HS-5 (cell line): ENCODE measurements around the gene EVI5.
A peak's percentile ranks its signal among the peaks of the same experiment; 100 is the strongest.

Source experiments
- DNase-seq: peaks from one replicate; pipeline ENCODE4 v3.0.0-alpha.2; 2012; ENCODE audit warnings: low read depth

The EVI5 gene

DNA sequence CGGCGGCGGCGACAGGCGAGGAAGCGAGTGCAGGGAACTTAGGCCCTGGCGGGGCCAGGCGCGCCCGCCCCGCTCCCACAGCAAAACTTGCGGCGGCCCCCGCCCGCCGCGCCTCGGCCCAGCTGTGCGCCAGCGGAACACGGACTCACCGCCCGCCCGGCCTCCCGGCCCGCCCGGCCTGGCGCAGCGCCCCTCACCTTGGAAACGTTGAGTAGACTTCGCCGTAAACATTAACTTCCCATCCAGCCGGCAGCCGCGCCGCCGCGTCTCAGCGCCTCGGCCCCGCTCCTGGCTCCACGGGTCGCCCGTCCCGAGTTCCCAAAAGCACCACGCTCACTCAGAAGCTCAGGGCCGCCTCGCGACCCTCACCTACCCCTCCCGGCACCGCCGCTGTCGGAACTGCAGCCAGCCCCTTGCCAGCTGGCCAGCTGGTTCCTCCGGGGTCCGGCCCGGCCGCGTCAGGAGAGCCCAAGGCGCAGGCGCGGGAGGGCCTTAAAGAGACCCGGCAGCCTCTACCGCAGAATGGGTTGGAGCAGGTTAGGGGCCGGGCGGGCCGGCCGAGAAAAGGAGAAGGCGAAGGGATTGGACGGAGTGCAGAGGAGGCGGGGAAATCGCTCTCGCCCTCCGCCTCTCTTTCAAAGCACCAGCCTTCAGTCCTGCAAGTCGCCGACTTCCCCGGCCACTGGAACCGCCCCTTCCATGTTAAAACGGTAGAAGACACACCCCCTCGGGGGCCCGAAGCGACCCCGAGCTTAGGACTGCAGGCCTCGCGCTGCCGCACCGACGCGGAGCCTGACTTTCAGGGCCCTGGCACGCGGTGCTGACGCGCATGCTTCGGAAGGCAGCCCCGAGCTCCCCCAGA lies at the start of gene EVI5:
TSS of gene EVI5 (minus strand) at position 470 of the 862 bp plus-strand sequence. CDS start 48,562 bp downstream, outside the sequence.
- peak; percentile 85 for DNase-seq

DNA sequence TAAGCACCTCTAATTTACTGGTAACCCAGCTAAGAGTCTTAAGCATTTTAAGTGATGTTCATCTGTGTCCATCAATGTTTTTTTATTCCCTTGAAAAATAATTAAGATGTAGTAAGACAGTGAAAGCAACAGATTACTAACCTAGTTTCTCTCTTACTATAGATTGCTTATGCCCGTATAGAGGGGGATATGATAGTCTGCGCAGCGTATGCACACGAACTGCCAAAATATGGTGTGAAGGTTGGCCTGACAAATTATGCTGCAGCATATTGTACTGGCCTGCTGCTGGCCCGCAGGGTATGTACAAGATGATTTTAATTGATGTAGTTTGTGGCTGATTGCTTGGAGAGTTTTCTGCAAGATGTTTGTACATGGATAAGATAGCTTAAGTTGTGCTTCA lies 49.7 kb upstream of the EVI5 start:
- DNase-seq = no peak

DNA sequence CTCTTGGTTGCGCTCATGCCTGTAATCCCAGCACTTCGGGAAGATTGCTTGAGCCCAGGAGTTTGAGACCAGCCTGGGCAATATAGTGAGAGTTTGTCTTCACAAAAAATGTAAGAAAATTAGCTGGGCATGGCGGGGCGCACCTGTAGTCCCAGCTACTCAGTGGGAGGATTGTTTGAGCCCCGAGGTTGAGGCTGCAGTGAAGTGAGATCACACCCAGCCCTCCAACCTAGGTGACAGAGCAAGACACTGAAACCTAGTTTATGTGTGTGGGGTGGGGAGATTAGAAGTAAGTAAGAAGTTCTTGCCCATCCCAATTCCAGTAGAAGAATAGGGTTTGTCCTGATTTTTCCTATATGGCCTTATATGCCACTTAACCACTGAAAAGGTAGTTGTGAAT lies 48.9 kb upstream of the EVI5 start:
- DNase-seq = no peak

DNA sequence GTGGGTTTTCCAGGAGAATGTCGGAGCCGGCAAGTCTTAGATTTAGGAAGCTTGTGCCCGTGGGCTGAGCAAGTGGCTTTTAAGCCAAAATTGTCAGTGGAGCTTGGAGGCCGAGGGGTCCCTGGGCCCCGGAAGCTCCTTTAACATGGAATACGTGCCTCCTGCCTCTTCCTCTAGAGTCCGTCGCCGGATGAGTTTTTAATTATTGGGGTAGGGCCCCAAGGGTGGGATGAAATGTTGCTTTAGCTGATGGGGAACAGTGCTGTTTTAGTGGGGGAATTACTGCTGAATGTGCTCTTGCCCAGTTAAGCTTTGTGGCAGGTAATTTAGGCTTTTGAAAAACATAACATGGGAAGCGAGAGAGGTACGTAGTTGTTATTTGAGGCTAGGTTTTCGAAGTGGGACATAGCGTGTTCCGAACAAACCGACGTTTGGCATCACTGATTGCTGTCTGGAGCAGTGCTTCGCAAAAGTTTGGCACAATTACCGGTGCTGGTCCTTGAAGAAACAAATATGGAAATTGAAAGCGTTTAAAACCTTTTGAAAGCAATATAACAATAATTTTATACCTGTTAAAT lies 47.7 kb upstream of the EVI5 start:
- DNase-seq = no peak

DNA sequence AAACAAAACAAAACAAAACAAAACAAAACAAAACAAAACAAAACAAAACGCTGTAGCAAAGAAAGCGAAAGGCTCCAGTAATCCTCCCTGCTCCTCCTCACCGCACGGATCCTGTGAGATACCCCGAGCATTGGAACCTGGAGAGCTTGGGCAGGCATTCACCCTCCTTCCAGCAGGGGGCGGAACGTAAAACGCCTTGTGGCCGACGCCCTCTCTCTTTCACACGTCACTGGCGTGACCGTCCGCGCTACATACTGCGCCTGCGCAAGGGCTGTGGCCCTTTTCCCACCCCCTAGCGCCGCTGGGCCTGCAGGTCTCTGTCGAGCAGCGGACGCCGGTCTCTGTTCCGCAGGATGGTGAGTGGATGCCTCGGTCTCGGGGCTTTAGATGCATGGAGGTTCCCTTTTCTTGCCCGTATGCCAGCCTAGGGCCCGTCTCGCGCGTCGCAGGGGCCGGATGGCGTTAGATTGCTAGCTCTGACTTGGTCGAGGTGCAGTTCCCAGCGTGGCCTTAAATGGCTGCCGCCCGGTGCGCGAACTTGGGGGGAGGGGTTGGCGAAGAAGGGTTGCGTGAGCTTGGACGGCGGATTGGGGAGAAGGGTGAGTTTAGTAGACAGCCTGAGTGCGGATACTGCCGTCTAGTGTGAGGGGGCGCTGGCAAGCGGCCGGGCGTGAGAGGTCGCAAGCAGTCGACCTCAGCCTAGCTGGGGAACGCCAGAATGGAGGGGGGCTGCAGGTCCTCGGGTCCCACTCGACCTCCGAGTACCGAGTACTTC lies 47.0 kb upstream of the EVI5 start, which contains the start of gene RPL5:
TSS of gene RPL5 (plus strand) at position 279 of the 775 bp plus-strand sequence. CDS start at position 354, 75 bp downstream.
- peak; percentile 95 for DNase-seq

DNA sequence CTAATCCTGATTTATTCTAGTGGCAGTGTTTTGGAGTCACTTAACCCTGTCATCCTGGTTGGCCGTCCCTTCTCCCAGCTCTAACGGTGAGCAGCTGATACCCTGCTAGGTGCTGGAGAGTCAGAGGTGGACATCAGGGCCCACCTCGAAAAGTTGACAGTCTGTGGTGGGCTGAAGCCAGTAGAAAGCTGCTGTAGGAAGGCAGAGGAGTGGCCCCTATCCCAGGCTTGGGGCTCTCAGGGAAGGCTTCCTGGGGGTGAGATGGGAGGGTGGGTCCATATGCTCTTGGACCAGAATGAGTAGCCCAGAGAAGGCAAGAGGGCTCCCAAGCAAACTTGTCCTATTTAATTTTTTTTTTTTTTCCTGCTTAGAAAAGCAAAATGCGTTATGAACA lies 46.5 kb upstream of the EVI5 start:
- no peak for DNase-seq

DNA sequence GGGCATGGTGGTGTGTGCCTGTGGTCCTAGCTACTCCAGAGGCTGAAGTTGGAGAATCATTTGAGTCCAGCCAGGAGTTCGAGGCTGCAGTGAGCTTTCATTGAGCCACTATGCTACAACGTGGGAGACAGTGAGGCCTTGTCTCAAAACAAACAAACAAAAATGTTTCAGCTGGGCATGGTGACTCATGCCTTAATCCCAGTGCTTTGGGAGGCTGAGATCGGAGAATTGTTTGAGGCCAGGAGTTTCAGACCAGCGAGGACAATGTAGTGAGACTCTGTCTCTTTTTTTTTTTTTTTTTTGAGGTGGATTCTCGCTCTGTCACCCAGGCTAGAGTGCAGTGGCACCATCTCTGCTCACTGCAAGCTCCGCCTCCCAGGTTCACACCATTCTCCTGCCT lies 41.9 kb upstream of the EVI5 start:
- DNase-seq = no peak

DNA sequence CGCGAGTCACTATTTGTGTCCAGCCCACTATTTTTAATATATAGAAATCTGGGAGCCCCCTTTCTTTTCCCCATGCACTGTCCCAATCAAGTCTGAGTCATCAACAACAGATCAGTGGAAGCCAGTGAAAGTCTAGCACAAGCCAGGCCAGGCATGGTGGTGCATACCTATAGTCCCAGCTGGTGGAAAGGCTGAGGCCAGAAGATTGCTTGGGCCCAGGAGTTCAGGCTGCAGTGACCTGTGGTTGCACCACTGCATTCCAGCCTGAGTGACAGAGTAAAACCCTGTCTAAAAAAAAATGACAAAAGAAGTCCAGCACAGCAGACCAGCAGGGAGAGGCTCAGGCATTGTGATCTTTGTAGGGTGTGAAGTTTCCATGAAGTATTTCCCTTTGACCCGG lies 38.0 kb upstream of the EVI5 start:
- DNase-seq = no peak

DNA sequence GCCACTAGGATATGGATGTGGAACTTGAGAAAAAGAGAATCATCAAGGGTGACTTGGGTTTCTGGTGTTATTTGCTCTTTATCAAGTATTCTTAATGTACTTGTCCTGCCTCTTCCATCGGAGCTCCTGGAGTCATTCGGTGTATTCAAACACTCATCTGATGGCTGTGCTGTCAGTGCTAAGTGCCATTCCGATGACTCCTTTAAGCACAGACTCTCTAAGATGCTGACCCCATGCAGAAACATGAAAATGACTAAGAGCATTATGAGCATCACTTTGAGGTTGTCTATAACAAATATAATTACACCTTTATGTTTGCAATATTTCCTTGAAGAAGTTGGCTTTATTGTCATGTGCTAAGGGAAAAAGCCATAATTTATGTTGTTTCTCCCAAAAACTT lies 35.6 kb upstream of the EVI5 start:
- no peak for DNase-seq

DNA sequence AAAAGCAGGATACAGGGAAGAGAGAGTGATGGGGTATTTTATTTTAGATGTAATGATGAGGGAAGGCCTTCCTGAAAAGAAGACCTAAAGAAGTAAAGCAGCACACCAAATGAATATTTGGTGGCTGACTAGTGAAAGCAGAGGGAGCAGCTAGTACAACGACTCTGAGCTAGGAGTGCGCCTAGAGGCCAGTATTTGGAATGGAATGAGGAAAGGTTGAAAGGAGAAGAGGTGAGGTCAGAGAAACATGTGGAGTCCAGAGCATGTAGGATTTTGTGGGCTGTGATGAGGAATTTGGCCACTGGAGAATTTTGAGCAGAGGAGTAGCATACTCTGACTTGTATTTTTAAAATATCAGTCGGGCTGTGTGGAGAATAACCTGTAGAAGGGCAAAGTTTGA lies 35.1 kb upstream of the EVI5 start:
- DNase-seq = no peak

DNA sequence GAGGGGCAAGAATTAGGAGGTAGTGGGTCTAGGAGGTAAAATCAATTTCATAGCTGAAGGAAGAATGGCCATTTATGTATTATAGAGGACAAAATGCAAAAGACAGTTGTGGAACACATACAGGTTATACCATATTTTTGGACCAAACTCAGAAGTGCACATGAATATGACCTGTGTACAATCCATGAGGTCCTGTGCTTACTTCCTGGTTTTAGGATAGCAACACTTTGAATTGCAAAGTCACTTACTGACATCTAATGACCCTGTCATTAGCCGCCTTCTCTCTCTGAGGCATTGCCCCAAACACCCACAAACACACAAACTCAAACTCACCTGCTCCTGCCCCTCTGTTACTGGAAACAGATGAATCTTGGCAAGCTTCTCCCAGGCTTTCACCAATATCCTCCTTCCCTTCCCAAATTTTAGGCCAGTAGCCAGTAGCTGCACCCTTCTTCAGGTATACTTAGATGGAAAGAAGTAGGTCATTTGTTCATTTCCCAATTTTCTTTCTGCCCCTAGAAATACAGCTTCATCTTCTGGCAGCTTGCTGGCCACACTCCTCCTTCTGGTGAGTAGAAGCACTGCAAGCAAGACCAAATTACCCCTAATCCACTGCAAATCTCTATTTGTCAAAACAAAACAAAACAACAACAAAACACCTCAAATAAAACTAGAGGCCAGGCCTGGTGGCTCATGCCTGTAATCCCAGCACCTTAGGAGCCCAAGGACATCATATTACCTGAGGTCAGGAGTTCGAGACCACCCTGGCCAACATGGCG lies 33.3 kb upstream of the EVI5 start:
- no peak for DNase-seq

DNA sequence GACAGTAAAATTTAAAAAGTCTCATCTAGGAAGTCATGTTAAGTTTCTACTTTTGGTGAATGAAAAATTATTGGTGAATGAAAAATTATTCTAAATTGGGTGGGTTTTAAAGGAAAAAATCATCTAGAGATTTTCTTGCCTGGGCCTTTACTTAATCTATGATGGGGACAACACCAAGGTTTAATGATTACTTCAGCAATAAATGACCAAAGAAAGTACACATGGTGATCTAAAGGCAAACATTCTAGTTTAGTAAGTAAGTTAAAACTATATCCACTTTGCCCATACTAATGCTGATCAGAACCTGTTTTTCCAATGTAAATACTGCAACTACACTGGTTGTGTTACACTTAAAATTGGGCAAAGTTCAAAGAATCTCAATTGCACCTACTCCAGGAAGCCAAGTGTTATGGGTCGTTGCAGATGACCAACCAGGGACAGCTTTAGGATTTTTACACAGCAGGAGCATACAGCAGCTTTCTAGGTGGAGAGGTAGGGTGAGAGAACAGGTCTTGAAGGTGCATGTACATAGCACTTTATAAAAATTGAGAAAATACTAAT lies 32.3 kb upstream of the EVI5 start:
- DNase-seq = no peak

DNA sequence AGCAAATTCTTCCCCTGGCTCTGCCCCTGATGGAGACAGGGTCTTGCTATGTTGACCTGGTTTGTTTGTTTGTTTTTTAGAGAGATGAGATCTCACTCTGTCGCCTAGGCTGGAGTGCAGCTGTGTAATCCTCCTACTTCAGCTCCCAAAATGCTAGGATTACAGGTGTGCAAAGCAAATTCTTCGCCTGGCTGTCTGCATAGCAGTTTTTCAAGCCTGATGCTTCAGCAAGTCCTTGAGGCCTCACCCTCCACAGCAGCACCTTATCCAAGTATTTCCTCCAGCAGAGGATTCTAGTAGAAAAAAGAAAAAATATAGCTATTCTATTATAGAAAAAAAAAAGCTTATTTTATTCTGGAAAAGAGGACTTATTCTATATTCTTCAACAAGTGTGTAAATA lies 31.8 kb upstream of the EVI5 start:
- DNase-seq = no peak

DNA sequence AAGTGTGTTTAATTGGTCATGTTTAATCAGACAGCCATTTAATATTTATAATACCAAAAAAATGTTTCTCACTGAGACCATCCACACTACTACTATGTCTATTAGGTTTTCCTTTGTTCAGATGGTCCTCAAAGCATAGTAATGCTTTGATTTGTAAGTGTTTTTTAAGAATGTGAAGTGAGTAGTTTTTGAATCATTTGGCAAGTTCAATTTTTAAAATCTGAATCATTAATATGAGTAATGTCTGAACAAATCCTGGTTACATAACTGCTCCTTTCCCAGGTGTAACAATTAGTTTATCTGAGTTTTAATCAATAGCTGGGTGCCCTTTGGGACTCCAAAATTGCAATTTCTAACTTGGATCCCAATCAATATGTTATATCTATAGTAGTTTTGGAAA lies 23.5 kb upstream of the EVI5 start:
- peak; percentile 56 for DNase-seq

DNA sequence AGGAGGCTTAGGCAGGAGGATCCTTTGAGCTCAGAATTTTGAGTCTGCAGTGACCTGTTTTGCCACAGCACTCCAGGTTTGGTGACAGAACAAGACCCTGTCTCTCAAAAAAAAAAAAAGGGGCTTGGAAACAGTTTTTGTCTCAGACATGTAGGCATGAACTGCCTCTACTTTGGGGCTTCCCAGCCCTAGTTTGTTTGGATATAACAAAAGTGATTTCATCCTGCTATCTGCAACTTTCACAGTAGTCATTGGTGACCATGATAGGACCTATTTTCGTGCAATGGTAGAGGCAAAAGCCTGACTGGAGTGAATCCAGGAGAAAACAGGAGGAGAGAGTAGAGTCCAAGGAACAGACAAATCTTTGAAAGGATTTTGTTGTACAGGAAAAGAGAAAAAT lies 20.3 kb upstream of the EVI5 start:
- DNase-seq = no peak

DNA sequence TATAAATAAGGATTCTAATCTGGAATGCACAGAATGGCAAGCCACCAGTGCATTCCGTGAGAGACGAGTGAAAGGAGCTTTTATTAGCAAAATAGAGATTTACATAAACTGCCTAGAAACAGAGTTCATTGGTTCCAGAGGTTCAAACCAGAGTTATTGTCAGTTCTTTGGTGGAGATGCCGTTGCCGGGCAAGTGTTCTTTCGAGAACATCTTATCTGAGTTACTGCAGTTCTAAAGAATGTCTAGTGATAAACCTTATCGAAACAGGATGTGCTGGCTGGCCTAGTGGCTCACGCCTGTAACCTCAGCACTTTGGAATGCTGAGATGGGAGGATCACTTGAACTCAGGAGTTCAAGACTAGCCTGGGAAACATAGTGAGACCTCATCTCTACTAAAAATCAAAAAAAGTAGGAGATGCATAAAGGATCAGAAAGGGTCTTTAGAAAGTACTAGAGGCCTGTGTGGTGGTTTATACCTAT lies 19.9 kb upstream of the EVI5 start:
- DNase-seq = peak; percentile 91

DNA sequence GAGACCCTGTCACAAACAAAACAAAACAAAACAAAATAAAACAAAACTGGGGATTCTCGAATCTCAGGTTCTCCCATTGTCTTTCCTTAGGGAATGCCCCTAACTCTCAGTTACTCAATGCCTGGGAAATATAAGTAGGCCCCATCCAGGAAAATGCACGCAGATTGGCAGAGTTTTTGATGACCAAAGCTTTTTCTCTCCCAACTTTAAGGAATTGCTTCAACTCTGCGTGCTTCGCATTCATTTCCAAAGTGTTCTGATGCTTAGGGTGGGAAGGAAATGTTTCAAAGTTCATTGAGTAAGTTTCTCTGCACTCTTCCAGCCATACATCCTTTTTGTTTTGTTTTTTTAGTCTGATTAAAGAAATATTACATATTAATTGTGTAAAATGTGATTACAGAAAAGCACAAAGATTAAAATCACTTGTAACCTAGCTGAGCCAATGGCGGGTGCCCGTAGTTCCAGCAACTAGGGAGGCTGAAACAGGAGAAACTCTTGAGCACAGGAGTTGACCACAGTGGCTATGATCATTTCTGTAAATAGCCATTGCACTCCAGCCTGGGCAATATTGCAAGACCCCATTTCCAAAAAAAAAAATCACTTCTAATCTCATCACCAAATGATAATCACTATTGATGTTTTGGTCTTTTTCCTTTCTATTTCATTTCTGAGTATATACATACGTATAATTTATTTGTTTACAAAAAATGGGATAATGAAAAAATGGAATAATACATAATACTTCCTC lies 18.4 kb upstream of the EVI5 start:
- no peak for DNase-seq

DNA sequence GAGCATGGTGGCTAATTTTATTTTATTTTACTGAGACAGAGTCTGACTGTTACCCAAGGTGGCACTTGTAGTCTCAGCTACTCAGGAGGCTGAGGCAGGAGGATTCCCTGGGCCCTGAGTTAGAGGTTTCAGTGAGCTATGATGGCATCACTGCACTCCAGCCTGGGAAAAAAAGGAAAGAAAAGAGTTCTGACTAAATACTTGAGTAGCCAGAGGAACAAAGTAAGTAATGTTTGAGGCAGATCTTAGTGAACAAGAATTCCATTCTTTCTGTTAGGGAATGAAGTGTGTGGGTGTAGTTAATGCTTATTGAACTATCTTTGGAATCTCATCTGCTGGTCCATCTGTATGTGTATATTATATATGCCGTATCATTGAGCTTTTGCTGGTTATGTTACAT lies 13.1 kb upstream of the EVI5 start:
- DNase-seq = no peak

DNA sequence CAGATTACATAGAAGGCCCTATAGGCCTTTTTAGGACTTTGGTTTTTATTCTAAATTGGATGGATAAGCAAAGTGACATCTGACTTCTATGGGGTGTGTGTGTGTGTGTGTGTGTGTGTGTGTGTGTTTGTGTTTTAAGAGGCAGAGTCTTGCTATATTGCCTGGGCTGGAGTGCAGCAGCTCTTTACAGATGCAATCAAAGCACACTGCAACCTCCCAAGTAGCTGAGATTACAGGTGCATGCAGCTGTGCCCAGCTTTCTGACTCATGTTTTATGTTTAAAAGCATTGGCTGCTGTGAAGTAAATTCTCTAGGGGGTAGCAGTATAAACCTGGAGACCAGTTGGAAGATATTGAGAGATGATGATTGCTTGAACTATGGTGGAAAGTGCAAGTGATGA lies 12.4 kb upstream of the EVI5 start:
- no peak for DNase-seq

DNA sequence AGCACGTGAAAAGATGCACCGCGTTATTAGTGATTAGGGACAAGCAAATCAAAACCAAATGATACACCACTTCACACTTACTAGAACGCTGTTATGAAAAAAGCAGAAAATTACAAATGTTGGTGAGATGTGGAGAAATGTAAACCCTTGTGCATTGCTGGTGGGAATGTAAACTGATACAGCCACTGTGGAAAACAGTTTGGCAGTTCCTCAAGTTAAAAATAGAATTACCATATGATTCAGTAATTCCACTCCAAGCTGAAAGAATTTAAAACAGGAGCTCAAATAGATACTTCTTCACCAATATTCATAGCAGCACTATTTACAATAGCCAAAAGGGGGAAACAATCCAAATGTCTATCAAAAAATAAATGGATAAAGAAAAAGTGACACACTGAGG lies 10.3 kb upstream of the EVI5 start:
- DNase-seq = no peak

DNA sequence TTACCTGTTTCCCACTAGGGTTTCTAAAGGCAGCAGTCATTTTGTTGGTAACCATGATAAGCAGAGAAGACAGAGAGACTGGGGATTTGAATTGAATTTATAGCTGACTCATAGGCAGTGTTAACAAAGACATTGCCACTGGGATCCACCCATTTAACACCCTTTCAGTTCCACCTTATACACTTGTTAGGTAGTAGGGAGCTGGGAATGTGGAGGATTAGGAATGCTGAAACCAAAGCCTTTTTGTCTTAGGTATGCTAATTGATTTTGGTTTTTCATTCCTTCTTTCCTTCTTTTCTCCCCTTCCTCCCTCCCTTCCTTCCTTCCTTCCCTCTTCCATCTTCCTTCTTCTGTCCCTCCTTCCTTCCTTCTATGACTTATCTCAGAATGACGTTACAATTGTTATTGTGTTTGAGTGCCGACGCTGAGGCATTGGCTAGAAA lies 7.5 kb upstream of the EVI5 start:
- no peak for DNase-seq
